B cell (primary cell): ENCODE data around the gene TRAM2. TPM values are rescaled to one million over a fixed set of nuclear protein-coding genes. Genes with fewer than 3 reads are reported as not detected.

Experiments used
- ATAC-seq: fragments of 200-7000 bp; cut with Tn5 transposase; one replicate; pipeline ENCODE4 v1.10.0; 2021; ENCODE audit warnings: low read depth, mild to moderate bottlenecking, moderate number of reproducible peaks, moderate library complexity
- CTCF ChIA-PET: fragments of 350-600 bp; sonication (Branson Sonifier 250); formaldehyde crosslinking; loops from one replicate; lab custom pipeline; 2021; ENCODE audit warnings: antibody characterized with exemption, inconsistent platforms; lab: Charles Lee
- POLR2A ChIA-PET: fragments of 350-600 bp; sonication (Branson Sonifier 250); formaldehyde crosslinking; loops from one replicate; lab custom pipeline; 2021; ENCODE audit warnings: antibody characterized with exemption; lab: Charles Lee
- DNase-seq: peaks from one replicate; pipeline ENCODE4 v3.0.0; 2013
- H2AFZ ChIP-seq: 2 replicates; pipeline ENCODE4 v1.6.1; 2012; ENCODE audit warnings: mild to moderate bottlenecking, low read depth, low read length; ENCODE audit not compliant: insufficient read depth, poor library complexity, severe bottlenecking
- H3K27ac ChIP-seq, 2 donors: 1 replicate in 1 of 2; 2 replicates in 1 of 2; pipeline ENCODE4 v1.5.1; 2012 to 2013; ENCODE audit warnings: low read length in 2 of 2, mild to moderate bottlenecking in 2 of 2, moderate library complexity in 1 of 2
- H3K27me3 ChIP-seq, 4 experiments: fragments of 200-600 bp in 1 of 4; sonication (generic) in 1 of 4; replicated peaks in 1 of 4; 1 replicate in 2 of 4; 2 replicates in 2 of 4; pipeline versions ENCODE4 v1.6.1 to v1.7.0; 2013 to 2016; ENCODE audit warnings: low read length in 3 of 4, mild to moderate bottlenecking in 2 of 4, mixed read lengths in 1 of 4, moderate library complexity in 1 of 4; ENCODE audit not compliant: insufficient read depth in 4 of 4, control insufficient read depth in 3 of 4; ENCODE audit errors: control extremely low read depth in 1 of 4
- H3K36me3 ChIP-seq, 2 experiments: replicated peaks in 1 of 2; 1 replicate in 1 of 2; 2 replicates in 1 of 2; pipeline versions ENCODE4 v1.6.1 to v1.7.1; 2013; ENCODE audit warnings: low read length in 1 of 2; ENCODE audit not compliant: insufficient read depth in 2 of 2, control insufficient read depth in 1 of 2; ENCODE audit errors: control extremely low read depth in 1 of 2, extremely low read depth in 1 of 2
- H3K4me1 ChIP-seq, 2 donors: fragments of 200-600 bp in 1 of 2; sonication (generic) in 1 of 2; 1 replicate in 1 of 2; 2 replicates in 1 of 2; pipeline versions ENCODE4 v1.5.1 to v1.6.1; 2013 to 2017; ENCODE audit warnings: low read length in 2 of 2; ENCODE audit not compliant: control insufficient read depth in 2 of 2, insufficient read depth in 2 of 2
- H3K4me2 ChIP-seq: replicated peaks from 2 replicates; pipeline ENCODE3; 2012; ENCODE audit warnings: mild to moderate bottlenecking, low read depth, low read length; ENCODE audit not compliant: poor library complexity, severe bottlenecking
- H3K4me3 ChIP-seq, 5 experiments: fragments of 200-600 bp in 1 of 5; sonication (generic) in 1 of 5; 1 replicate in 3 of 5; 2 replicates in 2 of 5; pipeline versions ENCODE4 v1.5.1 to v1.7.0; 2011 to 2016; ENCODE audit warnings: low read length in 4 of 5, mild to moderate bottlenecking in 4 of 5, low read depth in 2 of 5, control low read depth in 1 of 5, moderate library complexity in 1 of 5; ENCODE audit not compliant: insufficient read depth in 1 of 5; ENCODE audit errors: control extremely low read depth in 1 of 5, extremely low read depth in 1 of 5
- H3K79me2 ChIP-seq: fragments of 200-600 bp; sonication (generic); one replicate; pipeline ENCODE4 v1.6.0; 2016; ENCODE audit warnings: low read length; ENCODE audit not compliant: control insufficient read depth, insufficient read depth
- H3K9ac ChIP-seq: fragments of 200-600 bp; sonication (generic); 2 replicates; pipeline ENCODE4 v1.6.1; 2017; ENCODE audit warnings: mild to moderate bottlenecking, low read length, moderate library complexity
- H3K9me3 ChIP-seq, 3 donors: one replicate each; pipeline versions ENCODE4 v1.6.1 to v1.7.1; 2013; ENCODE audit warnings: low read length in 2 of 3; ENCODE audit not compliant: control insufficient read depth in 2 of 3, insufficient read depth in 1 of 3; ENCODE audit errors: control extremely low read depth in 1 of 3
- H4K20me1 ChIP-seq: 2 replicates; pipeline ENCODE4 v1.6.0; 2012; ENCODE audit warnings: mild to moderate bottlenecking, low read length; ENCODE audit not compliant: insufficient read depth, control insufficient read depth, poor library complexity, severe bottlenecking
- H3K27ac Mint-ChIP-seq: one replicate; pipeline ENCODE4 v1.8.0; 2021; ENCODE audit warnings: mixed read lengths
- H3K27me3 Mint-ChIP-seq: one replicate; pipeline ENCODE4 v1.8.0; 2021; ENCODE audit warnings: mixed read lengths
- H3K4me1 Mint-ChIP-seq: one replicate; pipeline ENCODE4 v1.8.0; 2021; ENCODE audit warnings: mixed read lengths
- H3K4me3 Mint-ChIP-seq: one replicate; pipeline ENCODE4 v1.8.0; 2021; ENCODE audit warnings: mixed read lengths
- H3K9me3 Mint-ChIP-seq: one replicate; pipeline ENCODE4 v1.8.0; 2022; ENCODE audit warnings: mixed read lengths; ENCODE audit not compliant: insufficient read depth
- EZH2 ChIP-seq: IDR thresholded peaks from 2 replicates; pipeline ENCODE4 v1.6.1; 2012; ENCODE audit warnings: borderline replicate concordance, low read depth, mild to moderate bottlenecking, moderate library complexity, low read length; ENCODE audit not compliant: insufficient read depth, poor library complexity, severe bottlenecking
- WGBS: methylation state at CpG from one replicate; pipeline ENCODE4 v1.1.5; 2013; ENCODE audit warnings: missing lambda C conversion rate; ENCODE audit not compliant: insufficient coverage; 5-methylcytosine and 5-hydroxymethylcytosine counted together
- intact Hi-C: fragments of 100-400 bp; cut with micrococcal nuclease; formaldehyde crosslinking; loops from one replicate; pipeline ENCODE4 v1.10.0; 2022
- polyA plus RNA-seq: library from polyadenylated mRNA; depleted of rRNA; stranded (reverse); fragments of >200 nt; gene quantifications from 2 replicates; pipeline ENCODE4 v1.2.3, GENCODE V29; 2012
- total RNA-seq, 2 donors: library from RNA; stranded (reverse); fragments of 120-200 nt in 1 of 2; gene quantifications; 1 replicate in 1 of 2; 2 replicates in 1 of 2; pipeline versions ENCODE4 v1.2.3 to v1.2.4, GENCODE V29; 2013 to 2022
- TF ChIP-seq, protein P1 (sequence below): fragments of 200-600 bp; IDR thresholded peaks from one replicate; pipeline ENCODE4 v1.8.0; 2022; ENCODE audit warnings: antibody characterized with exemption, mild to moderate bottlenecking

TRAM2 gene
- total and polyA plus RNA-seq, 2 donors (not counting 1 experiment from before 2014, with no cell fraction given): 9.0 to 13.3 TPM

DNA sequence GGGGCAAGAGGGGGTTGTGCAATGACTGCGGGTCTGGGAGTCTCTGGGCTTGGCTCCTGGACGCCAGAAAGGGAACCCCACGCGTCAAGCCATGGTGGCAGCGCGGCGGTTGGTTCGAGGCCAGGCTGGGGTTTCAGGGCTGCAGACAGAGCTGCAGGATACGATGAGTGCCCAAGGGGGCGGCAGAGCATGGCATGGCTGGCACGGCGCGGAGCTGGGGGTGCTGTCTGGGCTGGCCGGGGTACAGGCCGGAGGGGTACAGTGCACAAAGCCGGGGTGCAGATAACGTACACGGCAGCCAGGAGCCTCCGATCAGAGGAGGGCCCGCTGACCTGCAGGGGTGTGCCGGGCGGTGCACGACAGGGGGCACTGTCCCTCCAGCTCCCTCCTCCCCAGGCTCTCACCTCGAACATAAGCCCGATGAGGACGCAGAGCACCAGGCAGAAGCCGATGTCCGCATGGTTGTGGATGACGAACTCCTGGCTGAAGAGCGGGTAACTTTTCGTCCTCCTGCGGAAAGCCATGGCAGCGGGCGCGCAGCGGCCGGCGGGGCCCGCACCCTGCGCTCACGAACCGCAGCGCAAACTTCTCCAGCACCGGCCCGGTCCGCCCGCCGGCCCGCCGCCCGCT is 353 bp downstream of the TRAM2 start:
- no peaks in the 10 kb centered on the region for H3K9me3 Mint-ChIP-seq
- H3K4me3 ChIP-seq: peak overlapping the region; percentile 48 to 85 (median 73)
- no peaks in the 10 kb centered on the region for H3K9me3 ChIP-seq
- ChIA-PET CTCF (interaction anchor here (0.6 to 3.3 kb wide), 17 partner anchors 9 to 489 kb away, joined by 3 to 32 read pairs (median 5); partner anchors contain the start of genes EFHC1, FBXO9 and MCM3), POLR2A (interaction anchor here (0.8 to 1.6 kb wide), 3 partner anchors 18 to 157 kb away, joined by 3 to 5 read pairs (median 4); partner anchors contain the start of gene EFHC1)
- H3K79me2 ChIP-seq: peaks cover 45% of the 10 kb centered on the region
- peak overlapping the region; percentile 66 for H3K27ac Mint-ChIP-seq
- peak overlapping the region; percentile 82 for H3K9ac ChIP-seq
- H4K20me1 ChIP-seq: peaks cover 24% of the 10 kb centered on the region
- DNase-seq (peak; percentile 88), ATAC-seq (peak; percentile 67)
- 2% methylated on average over 51 of the region's 51 CpGs for WGBS
- H3K27me3 ChIP-seq: no peaks in the 10 kb centered on the region
- peak overlapping the region; percentile 94 for H3K4me3 Mint-ChIP-seq
- H3K4me1 Mint-ChIP-seq: peaks cover 52% of the 10 kb centered on the region
- peak overlapping the region; percentile 80 for H2AFZ ChIP-seq
- peak overlapping the region; percentile 92 for H3K4me2 ChIP-seq
- peaks cover 32 to 35% of the 10 kb centered on the region in 2 donors for H3K4me1 ChIP-seq
- intact Hi-C loops: loop anchor here (1.0 to 5.0 kb wide), 7 partner anchors 80 to 1216 kb away; partner anchors contain the start of genes EFHC1, MCM3 and PAQR8
- no peak for TF ChIP-seq EZH2
- TF ChIP-seq, protein P1, sequence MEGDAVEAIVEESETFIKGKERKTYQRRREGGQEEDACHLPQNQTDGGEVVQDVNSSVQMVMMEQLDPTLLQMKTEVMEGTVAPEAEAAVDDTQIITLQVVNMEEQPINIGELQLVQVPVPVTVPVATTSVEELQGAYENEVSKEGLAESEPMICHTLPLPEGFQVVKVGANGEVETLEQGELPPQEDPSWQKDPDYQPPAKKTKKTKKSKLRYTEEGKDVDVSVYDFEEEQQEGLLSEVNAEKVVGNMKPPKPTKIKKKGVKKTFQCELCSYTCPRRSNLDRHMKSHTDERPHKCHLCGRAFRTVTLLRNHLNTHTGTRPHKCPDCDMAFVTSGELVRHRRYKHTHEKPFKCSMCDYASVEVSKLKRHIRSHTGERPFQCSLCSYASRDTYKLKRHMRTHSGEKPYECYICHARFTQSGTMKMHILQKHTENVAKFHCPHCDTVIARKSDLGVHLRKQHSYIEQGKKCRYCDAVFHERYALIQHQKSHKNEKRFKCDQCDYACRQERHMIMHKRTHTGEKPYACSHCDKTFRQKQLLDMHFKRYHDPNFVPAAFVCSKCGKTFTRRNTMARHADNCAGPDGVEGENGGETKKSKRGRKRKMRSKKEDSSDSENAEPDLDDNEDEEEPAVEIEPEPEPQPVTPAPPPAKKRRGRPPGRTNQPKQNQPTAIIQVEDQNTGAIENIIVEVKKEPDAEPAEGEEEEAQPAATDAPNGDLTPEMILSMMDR: peak; percentile 52
- peaks cover 0 to 4% of the 10 kb centered on the region in 2 experiments for H3K36me3 ChIP-seq
- H3K27ac ChIP-seq: peak overlapping the region in 1 of 2 donors; percentile 33
- no peaks in the 10 kb centered on the region for H3K27me3 Mint-ChIP-seq

DNA sequence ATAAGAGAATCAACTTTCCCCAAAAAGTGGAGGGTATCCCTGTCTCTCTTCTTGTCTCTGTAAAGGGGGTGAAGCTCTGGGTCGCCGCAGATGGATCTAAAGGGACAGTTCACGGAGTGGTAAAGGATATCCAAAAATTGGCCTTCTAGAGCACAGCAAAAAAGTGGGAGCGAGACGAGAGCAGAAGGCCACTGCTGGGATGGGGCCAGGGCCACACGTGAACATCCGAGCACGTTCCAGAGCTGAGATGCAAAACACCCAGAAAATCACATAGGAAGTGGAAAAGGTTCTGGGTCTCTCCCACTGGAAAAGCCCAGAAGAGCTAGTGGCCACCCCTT is 837 bp downstream of the TRAM2 start:
- Histone ChIP-seq H3K36me3 (peaks cover 0 to 4% of the 10 kb centered on the region in 2 experiments), H3K9ac (peak overlapping the region; percentile 82), H3K27ac (no peak overlapping the region), H3K4me1 (peaks cover 32 to 38% of the 10 kb centered on the region in 2 donors), H3K27me3 (no peaks in the 10 kb centered on the region), H4K20me1 (peaks cover 28% of the 10 kb centered on the region), H3K79me2 (peaks cover 50% of the 10 kb centered on the region), H3K4me2 (peak overlapping the region; percentile 92), H2AFZ (peak overlapping the region; percentile 80), H3K9me3 (no peaks in the 10 kb centered on the region), H3K4me3 (peak overlapping the region in 4 of 5 experiments; percentile 73 to 85 (median 76))
- WGBS: 73% methylated on average over 6 of the region's 8 CpGs
- DNase-seq: no peak
- Mint-ChIP-seq H3K4me3 (peak overlapping the region; percentile 94), H3K27ac (peak overlapping the region; percentile 66), H3K27me3 (no peaks in the 10 kb centered on the region), H3K4me1 (peaks cover 56% of the 10 kb centered on the region), H3K9me3 (no peaks in the 10 kb centered on the region)
- ChIA-PET POLR2A (interaction anchor here (0.8 to 1.6 kb wide), 3 partner anchors 19 to 156 kb away, joined by 3 to 5 read pairs (median 4); partner anchors contain the start of gene EFHC1), CTCF (interaction anchor here (0.6 to 3.3 kb wide), 17 partner anchors 9 to 489 kb away, joined by 3 to 32 read pairs (median 5); partner anchors contain the start of genes EFHC1, FBXO9 and MCM3)
- no peak for ATAC-seq
- TF ChIP-seq EZH2: no peak
- TF ChIP-seq, protein P1: no peak
- intact Hi-C loops: loop anchor here (1.0 to 5.0 kb wide), 7 partner anchors 79 to 1216 kb away; partner anchors contain the start of genes EFHC1, MCM3 and PAQR8
